Astrocyte (in vitro differentiated cells and primary cell): Measurements from ENCODE around the gene SLC38A9.

ENCODE experiments used
- CTCF ChIP-seq: IDR thresholded peaks from 2 replicates; pipeline ENCODE4 v1.5.1; 2011; ENCODE audit warnings: low read depth, mild to moderate bottlenecking, inconsistent platforms, low read length, moderate library complexity; ENCODE audit not compliant: insufficient read depth
- EZH2 ChIP-seq: IDR thresholded peaks from 2 replicates; pipeline ENCODE4 v1.6.1; 2012; ENCODE audit warnings: mild to moderate bottlenecking, low read length, inconsistent platforms; ENCODE audit not compliant: insufficient read depth

GRCh38 chr5:55714749-55715148 lies 2.6 kb upstream of the SLC38A9 start:
- TF ChIP-seq CTCF (no peak), EZH2 (no peak)
